Mucosa of rectum (tissue), 2 donors: Measurements from ENCODE around the gene LIPH.

Source experiments
- H3K27ac ChIP-seq, 2 donors: one replicate each; pipeline ENCODE4 v1.7.0; 2013; ENCODE audit warnings: inconsistent platforms in 2 of 2, low read depth in 2 of 2, low read length in 2 of 2
- H3K27me3 ChIP-seq, 2 donors: one replicate each; pipeline ENCODE4 v1.7.0; 2013; ENCODE audit warnings: low read length in 2 of 2; ENCODE audit not compliant: control insufficient read depth in 2 of 2, insufficient read depth in 2 of 2
- H3K36me3 ChIP-seq, 2 donors: one replicate each; pipeline ENCODE4 v1.7.0; 2013; ENCODE audit warnings: low read length in 2 of 2; ENCODE audit not compliant: control insufficient read depth in 2 of 2, insufficient read depth in 2 of 2
- H3K4me1 ChIP-seq, 2 donors: one replicate each; pipeline ENCODE4 v1.7.0; 2013; ENCODE audit warnings: low read length in 2 of 2, mild to moderate bottlenecking in 1 of 2; ENCODE audit not compliant: control insufficient read depth in 2 of 2, insufficient read depth in 2 of 2
- H3K4me3 ChIP-seq, 2 donors: one replicate each; pipeline ENCODE4 v1.7.0; 2013; ENCODE audit warnings: low read length in 2 of 2
- H3K9ac ChIP-seq, 2 donors: one replicate each; pipeline ENCODE4 v1.7.0; 2013; ENCODE audit warnings: low read length in 2 of 2, low read depth in 1 of 2, mild to moderate bottlenecking in 1 of 2
- H3K9me3 ChIP-seq, 2 donors: one replicate each; pipeline ENCODE4 v1.7.0; 2013; ENCODE audit warnings: low read length in 2 of 2; ENCODE audit not compliant: control insufficient read depth in 2 of 2
- donor health status: healthy.
- donor health status: Normal muscosa, but diverticular disease.

LIPH gene

DNA sequence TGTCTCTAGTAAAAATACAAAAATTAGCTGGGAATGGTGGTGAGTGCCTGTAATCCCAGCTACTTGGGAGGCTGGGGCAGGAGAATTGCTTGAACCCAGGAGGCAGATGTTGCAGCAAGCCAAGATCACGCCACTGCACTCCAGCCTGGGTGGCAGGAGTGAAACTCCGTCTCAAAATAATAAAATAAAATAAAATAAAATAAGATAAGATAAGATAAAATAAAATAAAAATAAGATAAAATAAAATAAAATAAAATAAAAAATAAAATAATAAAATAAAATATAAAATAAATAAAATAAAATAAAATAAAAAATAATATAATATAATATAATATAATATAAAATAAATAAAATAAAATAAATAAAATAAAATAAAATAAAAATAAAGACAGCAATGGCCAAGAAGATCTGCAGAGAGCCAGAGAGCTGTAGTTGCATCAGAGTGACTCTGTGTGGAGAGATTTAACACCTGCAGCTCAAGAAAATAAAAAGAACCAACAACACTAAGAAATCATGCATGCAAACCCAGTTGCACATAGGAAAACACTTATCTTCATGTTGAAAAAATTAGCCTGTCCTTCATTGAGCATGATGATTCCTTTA lies 25.9 kb downstream of the LIPH start:
- H3K9me3 ChIP-seq = no peaks in the 10 kb centered on the region
- H3K36me3 ChIP-seq = peaks cover 19 to 23% of the 10 kb centered on the region in 2 donors

DNA sequence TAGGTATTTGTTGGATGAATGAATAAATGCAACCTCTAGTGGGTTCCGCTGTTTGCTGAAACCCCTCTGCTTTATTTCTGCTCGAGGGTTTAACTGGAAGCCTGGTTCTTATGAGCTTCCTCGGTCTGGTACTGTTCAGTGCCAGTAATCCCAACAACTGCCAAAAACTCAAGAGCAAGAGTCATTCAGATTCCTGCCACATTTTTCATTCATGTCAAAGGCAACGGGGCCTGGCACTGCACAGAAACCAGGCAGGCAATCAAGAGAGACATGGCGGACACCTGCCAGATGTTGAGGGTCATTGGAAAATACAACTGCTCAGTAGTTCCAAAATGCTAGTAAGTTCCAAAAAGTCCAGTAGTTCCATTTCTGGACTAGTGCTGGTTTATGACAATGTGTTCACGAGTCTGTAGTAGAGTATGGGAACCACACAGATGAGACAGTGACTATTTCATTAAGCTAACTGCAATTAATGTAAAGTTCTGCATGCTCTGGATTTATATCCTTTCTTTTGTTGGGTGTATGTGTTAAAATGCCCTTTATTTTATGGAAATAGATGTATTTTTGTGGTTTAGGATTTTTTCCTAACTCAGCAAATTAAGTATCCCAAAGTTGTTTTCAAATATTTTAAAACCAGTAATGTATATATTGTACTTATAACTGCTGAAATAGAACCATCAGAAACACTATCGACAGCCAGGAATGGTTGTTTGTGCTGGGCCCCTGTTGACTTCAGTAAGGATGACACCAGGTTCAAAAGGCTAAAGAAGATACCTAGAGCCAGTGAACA lies 30.8 kb downstream of the LIPH start:
- no peaks in the 10 kb centered on the region for H3K9me3 ChIP-seq
- no peaks in the 10 kb centered on the region for H3K4me1 ChIP-seq
- H3K4me3 ChIP-seq = no peak overlapping the region
- H3K9ac ChIP-seq = no peak overlapping the region
- peaks cover 32 to 40% of the 10 kb centered on the region in 2 donors for H3K36me3 ChIP-seq
- H3K27me3 ChIP-seq = no peaks in the 10 kb centered on the region
- no peak overlapping the region for H3K27ac ChIP-seq

More for the DNA sequence above, 25.9 kb downstream of the LIPH start:
- no peaks in the 10 kb centered on the region for H3K4me1 ChIP-seq
- no peak overlapping the region for H3K27ac ChIP-seq
- H3K4me3 ChIP-seq = no peak overlapping the region
- H3K27me3 ChIP-seq = no peaks in the 10 kb centered on the region
- no peak overlapping the region for H3K9ac ChIP-seq

GRCh38 chr3:185519021-185519420 lies 33.4 kb downstream of the LIPH start:
- no peaks in the 10 kb centered on the region for H3K4me1 ChIP-seq
- H3K9me3 ChIP-seq = no peaks in the 10 kb centered on the region
- H3K27me3 ChIP-seq = no peaks in the 10 kb centered on the region
- H3K27ac ChIP-seq = no peak overlapping the region
- peaks cover 43 to 46% of the 10 kb centered on the region in 2 donors for H3K36me3 ChIP-seq
- H3K9ac ChIP-seq = no peak overlapping the region
- H3K4me3 ChIP-seq = no peak overlapping the region

DNA sequence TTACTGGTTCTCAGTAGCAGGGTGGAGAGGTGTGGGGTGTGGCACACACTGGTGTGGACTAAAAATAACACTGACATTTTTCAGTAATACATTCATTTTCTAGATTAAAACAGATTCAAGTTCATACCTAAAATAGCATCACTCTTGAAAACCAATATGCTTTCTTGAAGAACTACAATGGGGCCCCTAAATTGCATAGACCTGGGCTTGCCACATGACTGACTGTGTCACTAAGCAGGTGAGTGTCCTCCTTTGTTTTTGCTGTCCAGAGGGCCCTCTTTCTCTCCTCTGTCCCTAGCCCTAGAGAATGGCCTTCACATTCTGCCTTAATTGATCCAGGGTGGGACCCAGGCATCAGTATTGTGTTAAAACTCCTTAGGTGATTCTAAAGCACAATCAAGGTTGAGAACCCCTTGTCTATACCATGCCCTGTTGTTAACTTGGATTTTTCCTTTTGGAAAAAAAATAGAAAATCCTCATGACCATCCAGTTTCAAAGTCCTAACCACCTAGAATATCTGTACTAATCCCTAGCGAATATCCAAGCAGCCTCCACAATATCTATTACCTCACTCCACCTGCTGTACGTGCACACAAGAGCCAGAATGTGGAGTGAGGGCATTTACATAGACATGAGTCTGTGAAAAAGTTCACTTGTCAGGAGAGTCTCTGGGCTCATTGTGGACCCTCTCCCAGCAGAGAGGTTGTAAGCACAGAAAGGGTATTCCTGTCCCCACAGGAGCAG lies 34.8 kb downstream of the LIPH start:
- no peak overlapping the region for H3K9ac ChIP-seq
- H3K27me3 ChIP-seq = no peaks in the 10 kb centered on the region
- H3K27ac ChIP-seq = no peak overlapping the region
- no peaks in the 10 kb centered on the region for H3K4me1 ChIP-seq
- no peak overlapping the region for H3K4me3 ChIP-seq
- H3K9me3 ChIP-seq = no peaks in the 10 kb centered on the region
- H3K36me3 ChIP-seq = peaks cover 43 to 52% of the 10 kb centered on the region in 2 donors

- Histone ChIP-seq H3K27me3 (no peaks in the 10 kb centered on the region), H3K9ac (no peak overlapping the region), H3K9me3 (no peaks in the 10 kb centered on the region), H3K27ac (no peak overlapping the region), H3K4me1 (no peaks in the 10 kb centered on the region), H3K4me3 (no peak overlapping the region), H3K36me3 (peaks cover 34 to 51% of the 10 kb centered on the region in 2 donors)
Measured at GRCh38 chr3:185511711-185512110, 40.7 kb downstream of the LIPH start.

GRCh38 chr3:185508335-185508991 lies 43.9 kb downstream of the LIPH start:
- no peak overlapping the region for H3K4me3 ChIP-seq
- H3K4me1 ChIP-seq = peaks cover 0 to 2% of the 10 kb centered on the region in 2 donors
- H3K9ac ChIP-seq = no peak overlapping the region
- H3K9me3 ChIP-seq = no peaks in the 10 kb centered on the region
- H3K36me3 ChIP-seq = peaks cover 19 to 31% of the 10 kb centered on the region in 2 donors
- H3K27me3 ChIP-seq = no peaks in the 10 kb centered on the region
- no peak overlapping the region for H3K27ac ChIP-seq

- Histone ChIP-seq H3K27ac (no peak overlapping the region), H3K36me3 (peaks cover 19 to 27% of the 10 kb centered on the region in 2 donors), H3K4me1 (peaks cover 0 to 5% of the 10 kb centered on the region in 2 donors), H3K9ac (no peak overlapping the region), H3K4me3 (no peak overlapping the region), H3K27me3 (no peaks in the 10 kb centered on the region), H3K9me3 (no peaks in the 10 kb centered on the region)
Measured at GRCh38 chr3:185507883-185508282, 44.5 kb downstream of the LIPH start.

DNA sequence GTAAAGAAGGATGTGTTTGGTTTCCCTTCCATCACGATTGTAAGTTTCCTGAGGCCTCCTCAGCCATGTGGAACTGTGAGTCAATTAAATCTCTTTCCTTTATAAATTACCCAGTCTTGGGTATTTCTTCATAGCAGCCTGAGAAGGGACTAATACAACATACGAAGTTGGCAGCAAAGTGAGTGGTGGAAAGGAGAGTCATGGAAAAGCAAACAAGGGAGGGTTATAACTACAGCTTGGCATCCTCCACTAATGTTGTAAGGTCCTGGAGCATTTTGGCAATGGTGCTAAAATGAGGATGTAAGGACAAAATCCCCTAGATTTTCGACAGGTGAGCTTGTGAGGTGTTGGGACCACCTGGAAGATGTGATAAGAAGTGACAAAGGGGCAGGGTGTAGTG lies 47.8 kb downstream of the LIPH start:
- peaks cover 11 to 20% of the 10 kb centered on the region in 2 donors for H3K36me3 ChIP-seq
- H3K27ac ChIP-seq = no peak overlapping the region
- H3K4me1 ChIP-seq = peaks cover 0 to 5% of the 10 kb centered on the region in 2 donors
- H3K4me3 ChIP-seq = no peak overlapping the region
- no peaks in the 10 kb centered on the region for H3K27me3 ChIP-seq
- H3K9me3 ChIP-seq = no peaks in the 10 kb centered on the region
- no peak overlapping the region for H3K9ac ChIP-seq

GRCh38 chr3:185503521-185503920 lies 48.9 kb downstream of the LIPH start:
- H3K27me3 ChIP-seq = no peaks in the 10 kb centered on the region
- H3K36me3 ChIP-seq = peaks cover 11 to 13% of the 10 kb centered on the region in 2 donors
- no peak overlapping the region for H3K4me3 ChIP-seq
- H3K9me3 ChIP-seq = no peaks in the 10 kb centered on the region
- no peak overlapping the region for H3K27ac ChIP-seq
- H3K4me1 ChIP-seq = peaks cover 0 to 10% of the 10 kb centered on the region in 2 donors
- H3K9ac ChIP-seq = no peak overlapping the region
